ENCODE data around the gene ZNF33B.
"Not testable (repeated sequence)": the region's sequence is repeated elsewhere in the genome, so short reads cannot be mapped to it uniquely, and the experiment has no call there.

ZNF33B gene

GRCh38 chr10:42638055-42638820 lies at the start of gene ZNF33B:
TSS of gene ZNF33B (minus strand) at chr10:42638570. CDS start at chr10:42636928, 1,642 bp downstream.
- peak; percentile 74 to 87 for DNase-seq

- DNase-seq: no peak
Observed at GRCh38 chr10:42684517-42684916, 46.1 kb upstream of the ZNF33B start.

GRCh38 chr10:42680267-42680666 lies 41.9 kb upstream of the ZNF33B start:
- no peak for DNase-seq

- DNase-seq: not testable (repeated sequence)
Observed at GRCh38 chr10:42665181-42665979, 27.0 kb upstream of the ZNF33B start.

GRCh38 chr10:42654419-42654818 lies 16.0 kb upstream of the ZNF33B start:
- no peak for DNase-seq

GRCh38 chr10:42652858-42653257 lies 14.5 kb upstream of the ZNF33B start:
- no peak for DNase-seq

GRCh38 chr10:42650374-42650773 lies 12.0 kb upstream of the ZNF33B start:
- no peak for DNase-seq

GRCh38 chr10:42648512-42648911 lies 10.1 kb upstream of the ZNF33B start:
- no peak for DNase-seq

GRCh38 chr10:42646687-42647640 lies 8.6 kb upstream of the ZNF33B start:
- no peak for DNase-seq

GRCh38 chr10:42646214-42646613 lies 7.8 kb upstream of the ZNF33B start:
- no peak for DNase-seq

GRCh38 chr10:42645516-42645915 lies 7.1 kb upstream of the ZNF33B start:
- no peak for DNase-seq

- DNase-seq: no peak
Observed at GRCh38 chr10:42645103-42645502, 6.7 kb upstream of the ZNF33B start.

GRCh38 chr10:42640610-42641229 lies 2.4 kb upstream of the ZNF33B start:
- no peak for DNase-seq

GRCh38 chr10:42638821-42639270 lies 476 bp upstream of the ZNF33B start:
- DNase-seq: no peak

- no peak for DNase-seq
Observed at GRCh38 chr10:42637648-42638054, 719 bp downstream of the ZNF33B start.

- no peak for DNase-seq
Observed at GRCh38 chr10:42637142-42637541, 1.2 kb downstream of the ZNF33B start.

GRCh38 chr10:42635098-42635497 lies 3.3 kb downstream of the ZNF33B start:
- no peak for DNase-seq

GRCh38 chr10:42632564-42632963 lies 5.8 kb downstream of the ZNF33B start:
- DNase-seq: no peak

GRCh38 chr10:42630537-42631134 lies 7.7 kb downstream of the ZNF33B start:
- DNase-seq: no peak

GRCh38 chr10:42623929-42624328 lies 14.4 kb downstream of the ZNF33B start:
- DNase-seq: no peak

GRCh38 chr10:42618424-42618823 lies 19.9 kb downstream of the ZNF33B start:
- DNase-seq: no peak

GRCh38 chr10:42615419-42615818 lies 23.0 kb downstream of the ZNF33B start:
- DNase-seq: no peak
